GM19193 (cell line): ENCODE measurements around the gene NEMP1.

Experiments used
- POLR2A ChIP-seq: IDR thresholded peaks from 4 replicates; pipeline ENCODE4 v1.6.1; 2011; ENCODE audit not compliant: insufficient read depth, insufficient read length; ENCODE audit errors: extremely low read depth

Gene NEMP1

GRCh38 chr12:57051011-57051410, 27.6 kb downstream of the NEMP1 start:
- TF ChIP-seq POLR2A = no peak

- no peak for TF ChIP-seq POLR2A
These were observed 28.7 kb downstream of the NEMP1 start, which contains the start of gene MYO1A for GRCh38 chr12:57049890-57050289. TSS of gene MYO1A (minus strand) at chr12:57050129. CDS start at chr12:57048323, 1,806 bp downstream.

GRCh38 chr12:57049119-57049446, 29.5 kb downstream of the NEMP1 start:
- no peak for TF ChIP-seq POLR2A

GRCh38 chr12:57048423-57049118, 30.0 kb downstream of the NEMP1 start:
- no peak for TF ChIP-seq POLR2A

- no peak for TF ChIP-seq POLR2A
These were observed 30.6 kb downstream of the NEMP1 start for GRCh38 chr12:57047981-57048380.

GRCh38 chr12:57046947-57047890, 31.4 kb downstream of the NEMP1 start:
- TF ChIP-seq POLR2A = no peak

- no peak for TF ChIP-seq POLR2A
These were observed 32.4 kb downstream of the NEMP1 start for GRCh38 chr12:57046086-57046791.

- no peak for TF ChIP-seq POLR2A
These were observed 33.7 kb downstream of the NEMP1 start for GRCh38 chr12:57044889-57045288.

- no peak for TF ChIP-seq POLR2A
These were observed 34.1 kb downstream of the NEMP1 start for GRCh38 chr12:57044468-57044867.

GRCh38 chr12:57042695-57043094, 35.9 kb downstream of the NEMP1 start:
- no peak for TF ChIP-seq POLR2A

GRCh38 chr12:57040750-57041149, 37.8 kb downstream of the NEMP1 start:
- TF ChIP-seq POLR2A = no peak

GRCh38 chr12:57040211-57040610, 38.4 kb downstream of the NEMP1 start:
- no peak for TF ChIP-seq POLR2A

- TF ChIP-seq POLR2A = no peak
These were observed 39.4 kb downstream of the NEMP1 start for GRCh38 chr12:57039016-57039798.

GRCh38 chr12:57037264-57037663, 41.3 kb downstream of the NEMP1 start:
- no peak for TF ChIP-seq POLR2A
